NCI-H2029 (cell line): ENCODE data around the gene VARS2.

Experiments used
- DNase-seq: peaks from one replicate; lab custom pipeline; 2025; lab: John Stamatoyannopoulos, UW

VARS2 gene

DNA sequence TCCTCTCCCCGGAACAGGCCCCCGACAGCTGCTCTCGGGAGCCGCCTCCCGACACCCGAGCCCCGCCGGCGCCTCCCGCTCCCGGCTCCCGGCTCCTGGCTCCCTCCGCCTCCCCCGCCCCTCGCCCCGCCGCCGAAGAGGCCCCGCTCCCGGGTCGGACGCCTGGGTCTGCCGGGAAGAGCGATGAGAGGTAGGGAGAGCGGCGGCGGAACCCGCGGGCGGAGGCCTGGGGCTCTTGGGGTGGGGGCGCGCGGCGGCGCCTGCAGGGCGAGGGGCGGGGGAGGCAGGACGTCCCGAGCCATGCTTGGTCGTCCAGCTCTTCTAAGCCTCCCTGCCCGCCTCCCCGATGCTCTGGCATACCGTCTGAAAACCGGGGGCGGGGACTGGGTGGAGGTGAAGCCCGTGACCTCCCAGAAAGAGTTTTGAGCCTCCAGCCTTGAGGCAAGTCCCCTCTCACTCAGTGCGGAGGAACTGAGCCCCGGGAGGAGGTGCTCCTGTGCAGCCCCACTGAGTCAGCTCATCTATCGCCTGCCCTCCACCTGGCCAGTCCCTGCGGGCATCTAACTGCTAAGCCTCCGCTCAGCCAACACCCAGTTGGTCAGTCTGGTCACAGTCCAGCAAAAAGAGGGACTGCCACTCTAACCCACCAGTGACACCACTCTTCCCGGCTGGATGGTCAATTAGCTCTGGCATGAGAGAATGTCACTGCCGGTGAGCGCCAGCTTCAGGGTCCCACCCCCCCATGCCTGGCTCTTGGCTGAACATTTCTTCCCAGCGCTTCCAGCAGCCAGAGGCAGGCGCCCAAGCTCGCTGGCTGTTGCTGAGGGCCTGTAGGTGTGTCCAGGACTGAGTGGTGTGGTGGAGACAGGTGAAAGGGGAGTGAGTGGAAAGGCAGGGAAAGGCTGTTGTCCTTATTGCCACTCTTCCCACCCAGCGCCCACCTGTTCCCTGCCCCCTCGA, 29.2 kb upstream of the VARS2 start:
- peak; percentile 44 for DNase-seq

DNA sequence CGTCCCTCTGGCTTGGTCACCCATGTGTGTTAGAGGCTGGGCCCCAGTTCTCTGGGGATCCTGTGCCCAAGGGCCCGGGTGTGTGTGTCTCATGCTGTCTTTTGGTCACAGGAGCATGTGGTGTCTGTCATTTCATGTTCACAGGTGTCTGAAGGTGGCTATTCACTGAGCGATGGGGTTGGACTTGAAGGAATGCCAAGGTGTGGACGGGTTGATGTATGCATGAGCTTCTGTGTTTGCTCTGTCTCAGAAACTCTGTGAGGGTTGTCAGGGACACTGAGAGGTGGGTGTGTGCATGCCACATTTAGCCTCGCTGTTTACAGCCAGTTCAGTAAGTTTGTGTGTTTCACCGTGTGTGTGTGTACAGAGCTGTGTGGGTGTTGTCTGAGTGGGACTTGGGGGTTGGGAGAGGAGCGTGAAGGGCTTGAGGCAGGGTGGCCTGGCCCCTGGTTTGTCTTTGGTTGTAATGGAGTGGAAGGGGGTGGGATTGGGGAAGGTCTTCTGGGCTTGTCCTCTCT, 28.5 kb upstream of the VARS2 start:
- peak; percentile 76 for DNase-seq

- peak; percentile 72 for DNase-seq
Observed at GRCh38 chr6:30885999-30886896, 27.8 kb upstream of the VARS2 start.

- no peak for DNase-seq
Observed at GRCh38 chr6:30886897-30887255, 27.2 kb upstream of the VARS2 start.

GRCh38 chr6:30887901-30888815, 25.9 kb upstream of the VARS2 start:
- DNase-seq: no peak

DNA sequence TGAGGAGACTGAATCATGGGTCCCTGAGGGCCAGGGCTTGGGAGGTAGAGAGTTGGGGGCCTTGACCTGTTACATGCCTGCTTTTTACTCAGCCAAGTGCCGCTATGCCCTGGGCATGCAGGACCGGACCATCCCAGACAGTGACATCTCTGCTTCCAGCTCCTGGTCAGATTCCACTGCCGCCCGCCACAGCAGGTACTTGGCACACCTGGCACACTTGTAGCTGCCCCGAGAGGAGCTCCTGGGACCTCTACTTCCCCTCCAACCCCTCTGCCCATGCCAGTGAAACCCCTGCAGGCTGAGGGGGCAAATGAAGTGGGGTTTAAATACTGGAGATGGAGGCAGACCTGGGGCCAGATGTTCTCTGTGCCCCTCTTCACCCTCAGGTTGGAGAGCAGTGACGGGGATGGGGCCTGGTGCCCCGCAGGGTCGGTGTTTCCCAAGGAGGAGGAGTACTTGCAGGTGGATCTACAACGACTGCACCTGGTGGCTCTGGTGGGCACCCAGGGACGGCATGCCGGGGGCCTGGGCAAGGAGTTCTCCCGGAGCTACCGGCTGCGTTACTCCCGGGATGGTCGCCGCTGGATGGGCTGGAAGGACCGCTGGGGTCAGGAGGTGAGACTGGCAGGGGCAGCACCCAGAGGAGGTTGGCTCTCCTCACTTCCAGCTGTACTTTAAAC, 25.1 kb upstream of the VARS2 start:
- DNase-seq: no peak

DNA sequence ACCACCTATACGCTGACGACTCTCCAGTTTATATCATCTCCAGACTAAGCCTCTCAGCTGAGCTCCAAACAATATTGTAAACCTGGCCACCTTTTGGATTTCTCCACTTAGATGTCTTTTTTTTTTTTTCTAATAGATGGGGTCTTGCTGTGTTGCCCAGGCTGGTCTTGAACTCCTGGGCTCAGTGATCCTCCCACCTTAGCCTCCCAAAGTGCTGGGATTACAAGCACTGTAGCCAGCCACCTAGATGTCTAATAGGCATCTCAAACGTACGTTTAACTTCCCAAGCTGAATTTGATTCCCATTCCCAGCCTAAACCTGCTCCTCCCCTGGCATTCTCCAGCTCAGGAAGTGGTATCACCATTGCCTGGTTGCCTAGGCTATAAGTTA, 24.5 kb upstream of the VARS2 start:
- DNase-seq: no peak

DNA sequence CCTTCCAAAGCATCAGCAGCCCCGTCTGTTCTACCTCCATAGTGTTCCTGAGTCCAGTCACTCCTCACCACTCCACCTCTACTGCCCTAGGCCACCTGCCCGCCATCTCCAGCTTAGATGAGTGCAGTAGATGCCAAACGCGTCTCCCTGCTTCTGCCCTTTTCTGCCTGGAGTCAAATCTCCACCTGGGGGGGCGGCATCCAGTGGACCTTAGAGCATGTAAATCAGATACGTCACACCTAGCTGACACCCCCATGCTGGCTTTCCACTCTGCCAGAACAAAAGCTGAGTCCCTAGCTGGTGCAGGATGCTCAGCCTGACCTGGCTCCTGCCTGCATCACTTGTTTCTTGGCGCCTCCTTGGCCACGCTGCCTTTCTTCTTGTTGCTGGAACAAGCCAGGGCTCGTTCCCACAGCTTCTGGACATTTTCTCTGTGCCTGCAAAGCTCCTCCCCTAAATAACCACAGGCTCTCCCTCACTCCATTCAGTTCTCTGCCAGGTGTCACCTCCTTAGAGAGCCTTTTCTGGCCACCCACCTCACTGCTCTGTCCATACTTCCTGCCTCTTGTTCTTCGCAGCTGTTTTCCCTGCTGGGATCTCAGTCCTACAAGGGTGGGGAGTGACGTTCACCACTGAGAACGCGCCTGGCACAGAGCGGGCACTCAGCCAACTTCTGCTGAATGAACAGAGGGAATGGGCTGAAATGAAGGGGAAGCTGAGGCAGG, 24.0 kb upstream of the VARS2 start:
- peak; percentile 82 for DNase-seq

- no peak for DNase-seq
Observed at GRCh38 chr6:30890646-30891449, 23.2 kb upstream of the VARS2 start.

- DNase-seq: no peak
Observed at GRCh38 chr6:30891450-30891723, 22.7 kb upstream of the VARS2 start.

GRCh38 chr6:30891816-30892538, 22.1 kb upstream of the VARS2 start:
- no peak for DNase-seq

- no peak for DNase-seq
Observed at GRCh38 chr6:30893001-30893591, 20.9 kb upstream of the VARS2 start.

DNA sequence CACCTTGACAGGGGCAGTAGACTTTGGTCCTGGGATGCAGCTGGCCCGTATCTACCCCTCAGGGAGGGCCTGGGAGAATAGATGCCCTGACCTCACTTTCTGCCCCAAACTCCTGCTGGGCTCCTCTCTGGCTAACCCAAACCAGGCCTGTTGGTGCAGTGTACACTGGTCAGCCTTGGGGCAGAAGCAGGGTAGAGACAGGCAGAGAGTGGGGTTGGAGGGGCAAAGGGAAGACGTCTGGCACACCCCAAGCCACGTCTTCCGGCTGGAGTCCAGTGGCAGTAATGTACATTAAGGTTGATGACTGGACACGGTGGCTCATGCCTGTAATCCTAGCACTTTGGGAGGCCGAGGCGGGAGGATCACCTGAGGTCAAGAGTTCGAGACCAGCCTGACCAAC, 20.4 kb upstream of the VARS2 start:
- DNase-seq: no peak

DNA sequence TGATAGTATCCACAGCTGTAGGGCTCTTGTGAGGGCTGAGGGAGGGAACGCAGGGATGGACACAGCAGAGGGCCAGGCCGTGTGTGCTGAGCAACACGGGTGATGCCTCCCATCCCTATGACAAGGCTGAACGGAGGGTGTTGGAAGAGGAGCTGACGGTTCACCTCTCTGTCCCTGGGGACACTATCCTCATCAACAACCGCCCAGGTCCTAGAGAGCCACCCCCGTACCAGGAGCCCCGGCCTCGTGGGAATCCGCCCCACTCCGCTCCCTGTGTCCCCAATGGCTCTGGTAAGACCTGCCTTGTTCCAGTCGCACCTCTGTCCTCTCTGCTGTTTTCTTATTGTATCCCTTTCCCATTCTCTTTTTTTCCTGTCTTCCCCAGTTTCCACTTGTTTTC, 19.7 kb upstream of the VARS2 start:
- no peak for DNase-seq

DNA sequence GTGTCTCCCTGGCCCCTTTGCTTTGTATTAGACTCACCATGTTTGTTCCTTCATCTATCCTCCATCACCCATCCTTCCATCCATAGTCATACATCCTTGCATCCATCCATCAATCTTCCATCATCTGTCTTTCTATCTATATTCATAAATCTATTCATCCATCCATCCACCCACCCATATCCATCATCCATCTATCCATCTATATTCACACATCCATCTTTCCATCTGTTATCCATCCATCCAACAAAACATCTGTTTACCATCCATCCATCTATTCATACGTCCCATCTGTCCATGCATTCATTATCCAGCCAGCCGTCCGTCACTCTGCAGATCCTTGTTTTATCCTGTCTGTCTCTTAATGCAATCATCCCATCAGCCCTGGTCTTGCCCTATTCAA, 19.1 kb upstream of the VARS2 start:
- no peak for DNase-seq

DNA sequence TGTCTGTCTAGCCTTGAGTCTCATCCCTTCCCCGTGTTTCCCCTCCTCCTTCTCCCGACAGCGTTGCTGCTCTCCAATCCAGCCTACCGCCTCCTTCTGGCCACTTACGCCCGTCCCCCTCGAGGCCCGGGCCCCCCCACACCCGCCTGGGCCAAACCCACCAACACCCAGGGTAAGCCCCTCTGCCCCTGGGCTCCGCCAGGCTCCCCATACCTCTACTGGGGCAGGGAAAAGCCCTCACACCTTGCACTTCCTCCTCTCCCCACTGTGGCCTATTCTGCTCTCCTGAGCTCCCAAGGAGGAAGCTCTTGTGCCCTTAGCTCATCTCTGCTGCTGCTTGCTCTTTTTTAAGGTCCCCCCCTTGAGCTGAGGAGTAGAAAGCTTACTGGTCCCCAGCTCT, 18.7 kb upstream of the VARS2 start:
- DNase-seq: no peak

DNA sequence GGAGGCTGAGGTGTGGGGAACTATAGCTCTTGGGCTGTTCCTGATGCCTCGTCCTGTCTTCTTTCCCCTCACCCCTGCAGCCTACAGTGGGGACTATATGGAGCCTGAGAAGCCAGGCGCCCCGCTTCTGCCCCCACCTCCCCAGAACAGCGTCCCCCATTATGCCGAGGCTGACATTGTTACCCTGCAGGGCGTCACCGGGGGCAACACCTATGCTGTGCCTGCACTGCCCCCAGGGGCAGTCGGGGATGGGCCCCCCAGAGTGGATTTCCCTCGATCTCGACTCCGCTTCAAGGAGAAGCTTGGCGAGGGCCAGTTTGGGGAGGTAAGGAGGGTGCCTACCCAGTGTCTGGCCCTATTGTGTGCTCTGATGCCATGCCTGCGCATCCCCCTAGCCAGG, 17.5 kb upstream of the VARS2 start:
- DNase-seq: no peak

- DNase-seq: no peak
Observed at GRCh38 chr6:30897882-30898281, 16.2 kb upstream of the VARS2 start.
